Measurements from ENCODE around the gene ADAMTSL3.
"Not testable (repeated sequence)": the region's sequence is repeated elsewhere in the genome, so short reads cannot be mapped to it uniquely, and the experiment has no call there.

The ADAMTSL3 gene

GRCh38 chr15:84050076-84050475, 396.2 kb downstream of the ADAMTSL3 start:
- no peak for DNase-seq

- DNase-seq, result not testable (repeated sequence)
These were observed 397.2 kb downstream of the ADAMTSL3 start for GRCh38 chr15:84051146-84051545.

- DNase-seq, result not testable (repeated sequence)
These were observed 400.6 kb downstream of the ADAMTSL3 start for GRCh38 chr15:84054544-84054943.

- DNase-seq, result no peak
These were observed 403.9 kb downstream of the ADAMTSL3 start for GRCh38 chr15:84057714-84058331.

GRCh38 chr15:84063674-84064073, 409.8 kb downstream of the ADAMTSL3 start:
- DNase-seq, result not testable (repeated sequence)

- DNase-seq, result not testable (repeated sequence)
These were observed 414.8 kb downstream of the ADAMTSL3 start for GRCh38 chr15:84068674-84069073.

- not testable (repeated sequence) for DNase-seq
These were observed 424.1 kb downstream of the ADAMTSL3 start for GRCh38 chr15:84078038-84078437.

GRCh38 chr15:84079325-84079884, 425.5 kb downstream of the ADAMTSL3 start:
- DNase-seq, result not testable (repeated sequence)

GRCh38 chr15:84079885-84080777, 426.2 kb downstream of the ADAMTSL3 start:
- peak; percentile 65 for DNase-seq

GRCh38 chr15:84080778-84081084, 426.8 kb downstream of the ADAMTSL3 start:
- not testable (repeated sequence) for DNase-seq

- no peak for DNase-seq
These were observed 427.7 kb downstream of the ADAMTSL3 start for GRCh38 chr15:84081391-84082168.

- no peak for DNase-seq
These were observed 428.8 kb downstream of the ADAMTSL3 start for GRCh38 chr15:84082739-84083138.

GRCh38 chr15:84086071-84086470, 432.1 kb downstream of the ADAMTSL3 start:
- DNase-seq, result not testable (repeated sequence)

Measured in NCI-H1436 (cell line).